Mesodermal cell (in vitro differentiated cells): ENCODE results near the gene ATP5PB.

Source experiments
- H3K27ac ChIP-seq: 2 replicates; pipeline ENCODE4 v1.7.0; 2013; ENCODE audit warnings: mild to moderate bottlenecking, low read depth, low read length, moderate library complexity; ENCODE audit not compliant: severe bottlenecking
- H3K36me3 ChIP-seq: 2 replicates; pipeline ENCODE4 v1.7.1; 2013; ENCODE audit warnings: mild to moderate bottlenecking, low read length, moderate library complexity; ENCODE audit not compliant: control insufficient read depth, insufficient read depth
- H3K4me1 ChIP-seq: one replicate; pipeline ENCODE4 v1.7.1; 2013; ENCODE audit warnings: mild to moderate bottlenecking, low read length; ENCODE audit not compliant: insufficient read depth, control insufficient read depth, poor library complexity, severe bottlenecking
- H3K4me3 ChIP-seq: 2 replicates; pipeline ENCODE4 v1.7.0; 2013; ENCODE audit warnings: low read length, control low read depth, mild to moderate bottlenecking; ENCODE audit not compliant: insufficient read depth, poor library complexity, severe bottlenecking; ENCODE audit errors: extremely low read depth
- H3K9me3 ChIP-seq: 2 replicates; pipeline ENCODE4 v1.7.1; 2013; ENCODE audit warnings: mild to moderate bottlenecking, low read length, moderate library complexity; ENCODE audit not compliant: control insufficient read depth
- whole genome bisulfite sequencing, 2 experiments: methylation state at CpG; one replicate each; pipeline ENCODE4 v1.1.5; 2013; ENCODE audit warnings: missing lambda C conversion rate in 2 of 2; ENCODE audit not compliant: insufficient coverage in 2 of 2; 5-methylcytosine and 5-hydroxymethylcytosine counted together

Gene ATP5PB

GRCh38 chr1:111489604-111490003 lies 40.3 kb downstream of the ATP5PB start:
- no peak overlapping the region for H3K27ac ChIP-seq
- 94 to 100% methylated on average over 2 of the region's 4 CpGs for WGBS, 2 experiments

GRCh38 chr1:111490220-111490619 lies 41.0 kb downstream of the ATP5PB start:
- H3K36me3 ChIP-seq: no peaks in the 10 kb centered on the region
- H3K9me3 ChIP-seq: no peaks in the 10 kb centered on the region
- no peaks in the 10 kb centered on the region for H3K4me1 ChIP-seq
- WGBS, 2 experiments: 92 to 100% methylated on average over 1 to 3 of the region's 4 CpGs
- no peak overlapping the region for H3K4me3 ChIP-seq
- H3K27ac ChIP-seq: no peak overlapping the region

More at GRCh38 chr1:111489604-111490003, 40.3 kb downstream of the ATP5PB start:
- Histone ChIP-seq H3K4me3 (no peak overlapping the region), H3K36me3 (no peaks in the 10 kb centered on the region), H3K4me1 (no peaks in the 10 kb centered on the region), H3K9me3 (no peaks in the 10 kb centered on the region)

GRCh38 chr1:111491070-111491469 lies 41.8 kb downstream of the ATP5PB start:
- H3K36me3 ChIP-seq: no peaks in the 10 kb centered on the region
- H3K9me3 ChIP-seq: no peaks in the 10 kb centered on the region
- 85 to 96% methylated on average over 7 of the region's 7 CpGs for WGBS, 2 experiments
- no peak overlapping the region for H3K4me3 ChIP-seq
- no peak overlapping the region for H3K27ac ChIP-seq
- no peaks in the 10 kb centered on the region for H3K4me1 ChIP-seq

GRCh38 chr1:111496398-111496797 lies 47.1 kb downstream of the ATP5PB start:
- Histone ChIP-seq H3K9me3 (no peaks in the 10 kb centered on the region), H3K36me3 (no peaks in the 10 kb centered on the region), H3K27ac (no peak overlapping the region), H3K4me3 (no peak overlapping the region), H3K4me1 (no peaks in the 10 kb centered on the region)
- 100% methylated on average over 3 of the region's 4 CpGs; no CpG with 5 or more reads in 1 of the 2 experiments for WGBS, 2 experiments

- Histone ChIP-seq H3K27ac (no peak overlapping the region), H3K4me3 (no peak overlapping the region), H3K9me3 (no peaks in the 10 kb centered on the region), H3K36me3 (no peaks in the 10 kb centered on the region), H3K4me1 (no peaks in the 10 kb centered on the region)
- 93 to 95% methylated on average over 4 to 5 of the region's 5 CpGs for WGBS, 2 experiments
Observed at GRCh38 chr1:111497592-111497991, 48.3 kb downstream of the ATP5PB start.

GRCh38 chr1:111499026-111499785 lies 49.9 kb downstream of the ATP5PB start:
- Histone ChIP-seq H3K4me3 (no peak overlapping the region), H3K36me3 (no peaks in the 10 kb centered on the region), H3K27ac (no peak overlapping the region), H3K4me1 (no peaks in the 10 kb centered on the region), H3K9me3 (no peaks in the 10 kb centered on the region)
- WGBS, 2 experiments: 80% methylated on average over 1 of the region's 5 CpGs; no CpG with 5 or more reads in 1 of the 2 experiments

- H3K36me3 ChIP-seq: no peaks in the 10 kb centered on the region
- H3K4me3 ChIP-seq: no peak overlapping the region
- WGBS, 2 experiments: 100% methylated on average over 2 of the region's 7 CpGs; no CpG with 5 or more reads in 1 of the 2 experiments
- no peak overlapping the region for H3K27ac ChIP-seq
- H3K4me1 ChIP-seq: no peaks in the 10 kb centered on the region
- no peaks in the 10 kb centered on the region for H3K9me3 ChIP-seq
Observed at GRCh38 chr1:111501645-111502044, 52.4 kb downstream of the ATP5PB start.

GRCh38 chr1:111503585-111504060 lies 54.4 kb downstream of the ATP5PB start, which contains the start of the genes ADORA3 and TMIGD3:
TSS of gene ADORA3 (minus strand) at chr1:111503633. CDS start at chr1:111503354, 279 bp downstream.
TSS of gene TMIGD3 (minus strand) at chr1:111503633. CDS start at chr1:111503354, 279 bp downstream.
- Histone ChIP-seq H3K4me1 (peaks cover 14% of the 10 kb centered on the region), H3K27ac (no peak within 1 kb of the TSS), H3K9me3 (no peaks in the 10 kb centered on the region), H3K36me3 (no peaks in the 10 kb centered on the region), H3K4me3 (no peak within 1 kb of the TSS)
- 83 to 97% methylated on average over 4 of the region's 4 CpGs for WGBS, 2 experiments

GRCh38 chr1:111504097-111504496 lies 54.8 kb downstream of the ATP5PB start:
- H3K4me1 ChIP-seq: peaks cover 17% of the 10 kb centered on the region
- no peaks in the 10 kb centered on the region for H3K9me3 ChIP-seq
- H3K36me3 ChIP-seq: no peaks in the 10 kb centered on the region
- no peak overlapping the region for H3K4me3 ChIP-seq
- H3K27ac ChIP-seq: no peak overlapping the region
- WGBS, 2 experiments: 67 to 78% methylated on average over 5 of the region's 6 CpGs

GRCh38 chr1:111505641-111506119 lies 56.4 kb downstream of the ATP5PB start:
- no peak overlapping the region for H3K4me3 ChIP-seq
- H3K27ac ChIP-seq: no peak overlapping the region
- peaks cover 17% of the 10 kb centered on the region for H3K4me1 ChIP-seq
- no peaks in the 10 kb centered on the region for H3K36me3 ChIP-seq
- H3K9me3 ChIP-seq: no peaks in the 10 kb centered on the region
- WGBS, 2 experiments: 88 to 90% methylated on average over 5 to 6 of the region's 6 CpGs

GRCh38 chr1:111506561-111506960 lies 57.3 kb downstream of the ATP5PB start:
- no peak overlapping the region for H3K27ac ChIP-seq
- H3K4me3 ChIP-seq: no peak overlapping the region
- peaks cover 17% of the 10 kb centered on the region for H3K4me1 ChIP-seq
- WGBS, 2 experiments: 0% methylated on average over 1 of the region's 2 CpGs; no CpG with 5 or more reads in 1 of the 2 experiments
- no peaks in the 10 kb centered on the region for H3K36me3 ChIP-seq
- H3K9me3 ChIP-seq: no peaks in the 10 kb centered on the region
